ENCODE measurements around the gene GALNT13.

- no peak for TF ChIP-seq CTCF (IDR thresholded peaks at IDR 0.05)
- TF ChIP-seq POLR2AphosphoS5 (IDR thresholded peaks at IDR 0.05): no peak
- TF ChIP-seq POLR2A (IDR thresholded peaks at IDR 0.05): no peak
- no peak for TF ChIP-seq EP300 (IDR thresholded peaks at IDR 0.05)
These were observed 43.4 kb upstream of the GALNT13 start for GRCh38 chr2:153828335-153828734.

Data from gastroesophageal sphincter (tissue), 3 donors.